ENCODE results near the gene IL17RB.

DNA sequence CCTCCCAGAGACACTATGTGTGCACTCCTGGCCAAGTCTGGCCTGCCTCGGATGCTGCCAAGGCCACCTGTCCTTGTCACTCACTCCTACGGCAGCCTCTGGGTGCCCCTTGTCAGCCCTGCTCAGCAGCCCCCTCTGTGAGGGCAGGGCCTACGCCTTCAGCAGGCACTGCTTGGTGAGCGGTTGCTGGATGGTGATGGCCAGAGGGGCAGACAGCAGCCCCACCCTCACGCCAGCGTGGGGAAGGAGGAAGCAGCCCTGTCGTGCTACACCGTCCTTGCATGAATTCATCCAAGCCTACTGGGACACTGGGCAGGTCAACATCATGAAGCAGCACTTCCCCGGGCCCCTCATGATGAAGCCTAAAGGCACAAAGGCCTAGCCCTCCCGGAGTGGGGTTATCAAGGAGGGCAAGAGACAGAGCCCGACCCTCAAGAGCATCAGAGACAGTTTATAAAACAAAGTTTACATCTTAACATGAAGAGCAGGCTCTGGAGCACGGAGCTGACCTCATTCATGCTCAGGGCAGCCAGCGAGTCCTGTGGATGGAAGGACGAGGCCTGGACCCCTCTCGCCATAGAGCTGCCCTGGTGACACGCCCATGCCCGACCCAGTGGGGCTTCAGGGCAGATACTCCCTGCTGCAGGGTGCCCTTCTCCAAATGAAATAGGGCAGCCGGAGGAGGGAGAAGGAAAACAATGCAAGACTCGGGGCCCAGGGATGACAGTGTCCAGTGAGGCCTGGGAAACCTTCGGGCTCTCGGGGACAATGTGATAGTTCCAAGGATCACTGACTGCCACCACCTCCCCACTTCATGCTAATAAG, 25.4 kb upstream of the IL17RB start:
- TF ChIP-seq EZH2 (IDR thresholded peaks at IDR 0.05; ENCODE audit: insufficient read depth, poor library complexity, severe bottlenecking): no peak
- TF ChIP-seq EZH2phosphoT487 (IDR thresholded peaks at IDR 0.05; ENCODE audit: insufficient read depth, low read depth): no peak

Measured in GM23248 (cell line).